DMS53 treated with DMSO at 0.1 percent for 48 hours (cell line): ENCODE data around the gene PTPRM.

Experiments
- DNase-seq: peaks from one replicate; lab custom pipeline; 2025; ENCODE audit not compliant: unreplicated experiment; lab: John Stamatoyannopoulos, UW

The PTPRM gene

DNA sequence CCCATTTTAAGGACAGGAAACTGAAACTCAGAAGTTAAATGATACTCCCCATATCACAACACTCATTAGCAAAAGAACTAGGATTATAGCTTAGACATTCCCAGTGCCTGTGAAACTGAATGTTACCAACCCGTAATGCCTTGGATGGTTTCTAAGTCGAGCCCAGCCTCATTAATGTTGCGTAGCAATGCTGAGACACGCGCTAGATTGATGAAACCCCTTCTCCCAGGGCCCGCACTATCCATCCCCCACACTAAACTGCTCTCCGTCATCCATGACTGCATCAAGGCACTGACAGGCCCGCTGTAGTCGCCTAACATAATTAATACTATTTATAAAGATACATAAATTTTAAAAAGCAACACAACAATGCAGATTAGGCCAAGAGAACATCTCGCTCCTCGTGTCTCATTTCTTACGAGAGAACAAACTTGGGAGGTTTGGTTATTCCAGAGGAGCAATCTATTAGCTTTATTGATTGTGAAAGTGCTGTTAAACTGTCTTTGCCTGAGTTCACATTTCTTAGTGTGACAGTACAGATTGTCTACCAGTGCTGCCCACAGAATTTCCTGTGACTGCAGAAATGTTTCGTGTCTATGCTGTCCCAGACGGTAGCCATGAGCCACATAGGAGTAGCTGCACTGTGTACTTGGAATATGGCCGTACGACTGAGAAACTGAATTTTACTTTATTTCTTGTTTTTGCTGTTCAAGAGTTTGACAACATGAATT lies 729.9 kb downstream of the PTPRM start:
- no peak for DNase-seq

GRCh38 chr18:8298186-8298585 lies 731.1 kb downstream of the PTPRM start:
- no peak for DNase-seq

GRCh38 chr18:8299054-8299980 lies 732.2 kb downstream of the PTPRM start:
- DNase-seq = peak; percentile 87

DNA sequence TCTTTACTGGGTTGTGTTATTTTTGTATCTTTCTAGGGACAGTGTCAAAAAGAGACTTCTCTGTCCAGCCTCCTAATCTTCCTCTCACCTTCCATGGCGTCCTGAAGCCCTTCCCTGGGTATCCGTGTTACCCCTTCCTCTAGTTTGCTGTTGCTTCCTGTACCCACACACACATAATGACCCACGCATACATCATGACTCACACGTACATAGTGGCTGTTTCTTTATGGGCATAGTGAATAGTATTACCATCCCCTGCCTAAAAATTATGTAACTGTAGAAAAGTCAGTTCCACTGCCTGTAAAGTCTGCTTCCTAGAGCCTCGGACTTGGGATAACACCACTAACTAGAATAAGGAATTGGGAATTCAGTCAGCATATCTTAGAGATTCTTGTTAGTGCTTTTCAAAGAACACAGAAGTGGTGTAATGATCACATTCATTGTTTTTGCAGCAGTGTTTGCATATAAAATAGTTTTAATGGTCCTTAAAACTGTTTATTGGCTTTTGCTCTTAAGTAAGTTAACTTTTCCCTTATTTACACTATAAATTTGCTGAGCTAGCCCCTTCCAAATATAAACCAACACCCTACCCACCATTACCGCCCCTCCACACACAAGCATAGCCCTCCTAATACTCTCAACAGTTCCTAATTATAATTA lies 733.8 kb downstream of the PTPRM start:
- no peak for DNase-seq

DNA sequence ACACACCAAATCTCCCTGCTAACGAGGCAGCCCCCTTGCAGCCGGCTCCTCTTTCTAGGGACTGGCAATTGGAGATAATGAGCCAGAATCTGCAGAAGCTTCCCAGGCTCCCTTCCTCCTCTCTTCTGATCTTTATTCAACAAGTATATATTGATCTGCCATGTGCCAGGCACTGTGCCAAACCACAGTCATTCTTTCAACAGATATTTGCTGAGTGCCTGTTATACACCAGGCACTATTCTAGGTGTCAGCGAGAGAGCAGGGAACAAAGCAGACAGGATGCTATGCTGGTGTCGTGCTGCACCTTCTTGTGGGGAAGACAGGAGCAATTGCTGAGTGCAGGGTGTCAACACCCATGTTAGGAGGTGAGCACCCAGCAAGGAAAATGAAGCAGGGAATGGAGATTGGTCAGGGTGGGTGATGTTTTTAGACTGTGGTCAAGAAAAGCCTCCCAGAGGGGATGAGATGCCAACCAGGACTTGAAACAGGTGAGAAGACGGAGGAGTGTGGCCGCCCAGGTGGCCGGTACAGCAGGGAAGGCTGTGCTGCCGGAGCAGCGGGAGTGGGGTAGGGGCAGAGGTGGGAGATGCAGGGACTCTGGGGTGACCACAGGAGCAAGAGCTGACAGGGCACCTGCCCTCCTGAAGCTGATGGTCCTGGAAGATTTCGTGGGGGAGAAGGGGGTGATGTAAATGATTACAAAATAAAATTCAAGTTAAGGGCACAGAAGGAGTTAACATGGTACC lies 734.5 kb downstream of the PTPRM start:
- DNase-seq = no peak

- DNase-seq = no peak
These were observed 736.1 kb downstream of the PTPRM start for GRCh38 chr18:8303151-8303755.

- no peak for DNase-seq
These were observed 740.8 kb downstream of the PTPRM start for GRCh38 chr18:8307960-8308359.

DNA sequence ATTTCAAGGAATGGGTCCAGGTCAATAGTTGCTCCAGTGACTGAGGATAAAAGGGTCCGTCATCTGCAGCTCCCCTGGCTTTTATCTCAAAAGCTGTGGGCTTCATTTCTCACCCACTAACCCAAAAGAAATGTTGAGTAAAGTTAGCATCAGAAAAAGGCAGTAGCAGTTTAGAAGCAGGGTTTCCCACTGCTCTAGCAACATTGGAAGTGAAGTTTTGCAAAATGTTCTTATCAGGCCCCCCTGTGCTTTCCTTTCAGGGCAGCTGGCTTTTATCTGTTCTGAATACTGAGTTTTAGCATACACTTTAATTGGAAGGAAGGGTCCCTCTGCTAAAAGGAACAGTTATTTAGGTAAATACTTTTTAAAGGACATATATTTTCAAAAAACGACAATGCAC lies 745.9 kb downstream of the PTPRM start:
- no peak for DNase-seq

DNA sequence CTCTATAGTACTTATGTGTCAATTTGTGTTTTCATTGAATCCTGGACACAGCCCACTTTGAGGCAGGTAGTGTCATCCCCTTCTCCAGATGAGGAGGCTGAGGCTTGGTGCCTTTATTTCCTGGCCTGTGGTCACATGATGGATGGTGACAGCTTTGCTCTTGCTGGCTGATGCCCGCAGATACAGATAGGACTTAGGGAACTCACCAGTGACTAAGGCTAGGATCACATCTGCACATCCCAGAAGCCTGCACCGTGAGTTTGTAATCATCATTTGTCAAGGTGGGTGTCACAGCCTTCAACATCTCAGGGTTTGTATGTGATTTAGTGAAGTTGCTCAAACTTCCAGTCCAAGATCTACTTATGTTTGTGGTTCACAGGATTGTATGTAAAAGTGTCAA lies 747.0 kb downstream of the PTPRM start:
- no peak for DNase-seq

- no peak for DNase-seq
These were observed 752.8 kb downstream of the PTPRM start for GRCh38 chr18:8319798-8320489.

DNA sequence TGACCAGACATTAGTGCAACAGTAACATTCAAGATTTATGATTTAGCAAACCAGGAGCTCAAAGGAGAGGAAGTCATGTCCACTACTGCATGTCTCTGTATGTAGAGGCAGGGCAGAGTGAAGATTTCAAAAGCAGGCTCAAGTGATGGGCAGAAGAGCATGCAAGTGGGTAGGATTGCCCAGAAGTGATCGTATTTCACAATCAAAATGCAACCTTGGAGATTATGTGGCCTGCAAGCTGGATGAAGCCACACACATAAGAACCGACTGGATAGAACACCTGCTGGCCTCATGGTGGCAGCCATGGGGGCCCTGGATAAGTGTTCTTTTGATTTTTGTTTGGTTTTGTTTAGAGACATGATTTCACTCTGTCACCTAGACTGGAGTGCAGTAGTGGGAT lies 755.4 kb downstream of the PTPRM start:
- DNase-seq = peak; percentile 12

DNA sequence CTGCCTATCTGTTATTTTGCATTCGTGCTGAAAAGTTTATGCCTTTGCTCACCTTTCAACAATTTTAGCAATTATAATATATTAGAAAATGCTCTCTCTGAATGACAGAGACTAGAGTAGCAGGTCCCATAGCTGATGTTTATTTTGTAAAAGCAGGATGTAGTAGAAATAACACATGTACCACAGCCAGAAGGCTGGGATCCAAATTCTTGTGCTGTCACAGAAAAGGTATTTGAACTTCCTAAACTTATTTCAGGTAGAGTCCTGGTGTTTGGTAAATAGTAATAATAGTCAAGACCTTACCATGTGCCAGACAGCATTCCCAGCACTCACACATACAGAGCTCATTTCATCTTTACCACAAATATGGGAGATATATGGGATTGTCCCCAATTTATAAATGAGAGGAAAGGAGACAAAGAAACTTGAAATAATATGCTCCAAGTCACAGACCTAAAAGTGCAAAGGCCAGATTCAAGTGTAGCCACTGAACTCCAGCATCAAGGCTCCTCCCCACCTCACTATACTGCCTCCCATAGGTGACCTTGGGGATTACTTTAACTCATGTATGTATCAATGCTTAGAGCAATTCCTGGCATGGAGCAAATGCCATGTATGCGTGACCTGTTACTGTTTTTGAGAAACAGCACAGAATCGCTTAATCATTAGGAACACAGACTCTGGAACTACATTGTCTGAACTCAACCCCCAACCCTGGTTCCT lies 757.4 kb downstream of the PTPRM start:
- no peak for DNase-seq

GRCh38 chr18:8326763-8327394 lies 759.8 kb downstream of the PTPRM start:
- DNase-seq = no peak

GRCh38 chr18:8328126-8328525 lies 761.0 kb downstream of the PTPRM start:
- DNase-seq = no peak

GRCh38 chr18:8329186-8329771 lies 762.2 kb downstream of the PTPRM start:
- peak; percentile 44 for DNase-seq

DNA sequence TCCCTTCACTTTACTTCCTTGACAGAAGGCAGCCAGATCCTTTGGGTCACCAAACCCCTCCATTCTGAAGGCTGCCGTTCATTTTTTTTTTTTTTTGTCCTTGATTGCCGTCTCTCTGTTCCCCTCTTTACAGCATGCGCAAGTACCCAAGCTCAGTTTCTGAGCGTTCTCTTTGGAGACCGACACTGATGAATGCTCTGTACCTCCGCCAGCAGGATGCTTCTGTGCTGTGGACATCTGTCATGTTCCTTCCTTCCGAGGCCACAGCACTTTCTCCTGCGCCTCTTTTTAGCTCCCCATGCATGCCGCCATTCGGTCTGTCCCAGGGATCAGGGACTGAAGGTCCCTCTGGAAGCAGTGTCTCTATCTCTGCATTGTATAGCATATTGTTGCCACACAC lies 763.5 kb downstream of the PTPRM start:
- no peak for DNase-seq

DNA sequence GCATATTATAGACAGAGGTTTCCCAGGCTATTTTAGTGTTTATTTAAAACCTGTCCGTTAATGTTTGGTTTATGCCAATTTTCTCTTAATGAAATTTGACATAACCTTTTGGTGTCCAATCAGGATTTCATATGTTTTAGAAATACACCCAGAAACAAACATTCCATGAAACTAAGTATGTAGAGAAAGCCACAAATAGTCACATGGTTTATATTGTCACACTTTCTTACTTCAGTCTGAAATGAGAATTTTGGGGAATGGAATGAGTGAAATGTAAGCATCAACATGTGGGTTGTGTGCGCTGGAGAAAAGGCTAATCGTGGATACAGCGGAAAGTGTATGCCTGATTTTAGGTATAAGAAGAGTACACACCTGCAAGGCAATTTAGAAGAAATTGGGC lies 765.2 kb downstream of the PTPRM start:
- DNase-seq = no peak

DNA sequence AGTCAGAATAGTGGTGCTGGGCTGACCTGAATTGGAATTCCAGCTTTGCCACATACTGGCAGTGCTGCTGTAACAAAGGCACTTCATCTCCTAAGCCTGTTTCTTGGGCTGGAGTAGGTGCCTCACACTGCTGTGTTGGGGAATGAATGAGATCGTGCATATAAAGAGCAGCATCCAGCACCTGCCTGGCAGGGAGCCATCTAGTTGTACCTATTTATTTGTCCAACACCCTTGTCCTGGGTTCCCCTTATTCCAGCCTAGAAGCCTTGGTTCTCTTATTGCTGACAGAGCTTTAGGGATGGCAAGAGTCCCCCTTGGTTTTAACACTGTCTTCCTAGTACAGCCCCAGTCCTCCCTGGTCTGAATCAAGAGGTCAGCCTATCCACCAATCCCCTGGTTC lies 766.8 kb downstream of the PTPRM start:
- DNase-seq = no peak

- DNase-seq = no peak
These were observed 770.1 kb downstream of the PTPRM start for GRCh38 chr18:8337211-8337610.
